Stomach (tissue), 4 donors: ENCODE measurements around the gene RGS13.

Experiments used
- EP300 ChIP-seq: sonication (generic); formaldehyde crosslinking; IDR thresholded peaks from one replicate; pipeline ENCODE4 v1.6.1; 2017; ENCODE audit warnings: antibody characterized with exemption
- POLR2A ChIP-seq, 4 donors: fragments of 450-650 bp; IDR thresholded peaks; one replicate each; pipeline ENCODE4 v1.6.1; 2016; ENCODE audit warnings: antibody characterized with exemption in 4 of 4, control low read depth in 2 of 4, mild to moderate bottlenecking in 1 of 4, moderate library complexity in 1 of 4
- POLR2AphosphoS5 ChIP-seq, 3 donors: sonication (generic); formaldehyde crosslinking; IDR thresholded peaks; one replicate each; pipeline ENCODE4 v1.6.1; 2016; ENCODE audit warnings: antibody characterized with exemption in 3 of 3
- TF ChIP-seq, protein P1 (sequence below), 7 experiments: fragments of 450-650 bp in 4 of 7; fragments of 200-600 bp in 3 of 7; sonication (generic) in 3 of 7; IDR thresholded peaks; one replicate each; pipeline ENCODE4 v1.5.1; 2016 to 2019; ENCODE audit warnings: antibody characterized with exemption in 7 of 7, control low read depth in 2 of 7, mild to moderate bottlenecking in 1 of 7

DNA sequence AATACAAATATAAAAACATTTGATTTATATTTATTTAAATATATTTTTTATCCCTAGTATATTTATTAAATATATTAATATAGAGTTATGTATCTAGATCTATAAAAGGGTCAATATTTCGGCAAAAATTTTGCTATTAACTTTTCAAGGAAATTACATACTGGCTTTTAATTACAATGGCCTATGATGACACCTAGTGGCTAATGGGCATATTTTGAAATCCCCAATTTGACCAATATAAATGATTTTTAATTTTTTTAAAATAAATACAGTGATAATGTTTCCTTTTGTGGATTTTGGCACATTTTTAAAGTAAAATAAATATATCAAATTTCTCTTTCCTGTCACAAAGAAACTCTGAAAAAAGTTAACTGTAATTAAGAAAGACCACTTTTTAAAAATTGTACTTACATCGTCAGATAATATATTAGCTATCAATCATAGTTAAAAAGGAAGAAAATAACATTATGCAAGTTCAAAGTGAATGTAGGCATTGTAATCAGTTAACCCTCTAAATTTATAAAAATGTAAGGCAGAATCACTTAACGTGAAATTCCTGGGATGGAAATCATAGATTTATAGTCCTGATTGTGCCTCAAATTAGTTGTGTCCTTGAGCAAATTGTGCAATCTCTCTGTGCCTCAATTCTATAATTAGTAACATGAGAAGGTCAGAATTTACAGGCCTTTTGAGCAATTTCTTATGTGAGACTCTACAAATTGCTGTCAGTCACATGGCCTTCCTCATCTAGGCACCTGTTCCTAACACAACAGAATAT, 25.6 kb upstream of the RGS13 start:
- TF ChIP-seq, protein P1, sequence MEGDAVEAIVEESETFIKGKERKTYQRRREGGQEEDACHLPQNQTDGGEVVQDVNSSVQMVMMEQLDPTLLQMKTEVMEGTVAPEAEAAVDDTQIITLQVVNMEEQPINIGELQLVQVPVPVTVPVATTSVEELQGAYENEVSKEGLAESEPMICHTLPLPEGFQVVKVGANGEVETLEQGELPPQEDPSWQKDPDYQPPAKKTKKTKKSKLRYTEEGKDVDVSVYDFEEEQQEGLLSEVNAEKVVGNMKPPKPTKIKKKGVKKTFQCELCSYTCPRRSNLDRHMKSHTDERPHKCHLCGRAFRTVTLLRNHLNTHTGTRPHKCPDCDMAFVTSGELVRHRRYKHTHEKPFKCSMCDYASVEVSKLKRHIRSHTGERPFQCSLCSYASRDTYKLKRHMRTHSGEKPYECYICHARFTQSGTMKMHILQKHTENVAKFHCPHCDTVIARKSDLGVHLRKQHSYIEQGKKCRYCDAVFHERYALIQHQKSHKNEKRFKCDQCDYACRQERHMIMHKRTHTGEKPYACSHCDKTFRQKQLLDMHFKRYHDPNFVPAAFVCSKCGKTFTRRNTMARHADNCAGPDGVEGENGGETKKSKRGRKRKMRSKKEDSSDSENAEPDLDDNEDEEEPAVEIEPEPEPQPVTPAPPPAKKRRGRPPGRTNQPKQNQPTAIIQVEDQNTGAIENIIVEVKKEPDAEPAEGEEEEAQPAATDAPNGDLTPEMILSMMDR (IDR thresholded peaks at IDR 0.05): peak in 3 of 7 experiments; percentile 24 to 69 (median 65)
- TF ChIP-seq POLR2A (IDR thresholded peaks at IDR 0.05): no peak
- TF ChIP-seq EP300: no peak
- TF ChIP-seq POLR2AphosphoS5 (IDR thresholded peaks at IDR 0.05): no peak
